GM10266 (cell line): ENCODE data around the gene RBM5.

Experiments used
- DNase-seq: peaks from one replicate; pipeline ENCODE4 v3.0.0; 2012; ENCODE audit errors: extremely low spot score
- CTCF ChIP-seq: IDR thresholded peaks from 2 replicates; pipeline ENCODE4 v1.5.1; 2012; ENCODE audit warnings: mild to moderate bottlenecking, low read depth; ENCODE audit not compliant: control insufficient read depth, insufficient read depth; ENCODE audit errors: missing control alignments

Gene RBM5

GRCh38 chr3:50125541-50126286, 37.0 kb downstream of the RBM5 start:
- TF ChIP-seq CTCF = no peak

GRCh38 chr3:50126287-50127211, 37.8 kb downstream of the RBM5 start:
- no peak for TF ChIP-seq CTCF
- no peak for DNase-seq

More at GRCh38 chr3:50125541-50126286, 37.0 kb downstream of the RBM5 start:
- DNase-seq = no peak

DNA sequence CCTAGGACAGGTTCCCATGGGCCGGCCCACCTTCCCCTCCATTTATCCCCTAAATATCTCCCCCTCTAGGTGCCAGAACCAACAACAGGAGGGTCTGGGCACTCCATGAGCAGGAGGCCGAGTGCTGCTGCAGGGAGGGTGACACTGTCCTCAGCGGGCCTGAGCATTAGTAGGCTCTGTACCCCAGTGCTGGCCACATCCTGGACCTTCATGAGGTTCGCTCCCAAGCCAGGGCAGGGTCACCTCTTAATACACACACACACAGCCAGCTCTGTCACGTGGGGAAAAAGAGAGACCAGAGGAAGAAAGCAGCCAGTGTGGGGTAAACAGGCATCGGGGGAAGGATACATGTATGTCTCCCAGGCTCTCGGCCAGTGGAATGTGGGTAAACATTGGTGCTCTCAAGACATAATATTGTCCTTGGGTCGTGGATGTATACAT, 38.6 kb downstream of the RBM5 start:
- DNase-seq = no peak
- no peak for TF ChIP-seq CTCF

- no peak for TF ChIP-seq CTCF
- no peak for DNase-seq
Observed at GRCh38 chr3:50128001-50128400, 39.3 kb downstream of the RBM5 start.

DNA sequence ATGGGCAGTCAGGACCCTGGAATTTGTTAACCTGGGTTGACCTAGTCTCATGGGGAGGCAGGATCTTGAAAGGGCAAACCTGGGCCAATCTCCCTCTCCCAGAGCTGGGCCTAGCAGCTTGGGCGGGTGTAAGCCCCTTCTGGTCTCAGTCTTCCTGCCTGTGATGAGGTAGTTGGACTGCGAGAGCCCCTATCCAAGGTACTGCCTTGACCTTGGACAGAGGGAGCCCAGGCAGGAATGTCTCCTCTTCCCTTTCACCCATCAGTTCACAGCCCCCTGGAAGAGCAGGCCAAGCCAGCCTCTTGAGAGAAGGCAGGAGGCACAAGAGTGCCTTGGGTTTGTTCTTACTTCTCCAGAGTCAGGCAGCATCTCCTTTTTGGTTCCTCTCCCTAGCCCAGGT, 41.7 kb downstream of the RBM5 start:
- TF ChIP-seq CTCF = no peak
- no peak for DNase-seq

DNA sequence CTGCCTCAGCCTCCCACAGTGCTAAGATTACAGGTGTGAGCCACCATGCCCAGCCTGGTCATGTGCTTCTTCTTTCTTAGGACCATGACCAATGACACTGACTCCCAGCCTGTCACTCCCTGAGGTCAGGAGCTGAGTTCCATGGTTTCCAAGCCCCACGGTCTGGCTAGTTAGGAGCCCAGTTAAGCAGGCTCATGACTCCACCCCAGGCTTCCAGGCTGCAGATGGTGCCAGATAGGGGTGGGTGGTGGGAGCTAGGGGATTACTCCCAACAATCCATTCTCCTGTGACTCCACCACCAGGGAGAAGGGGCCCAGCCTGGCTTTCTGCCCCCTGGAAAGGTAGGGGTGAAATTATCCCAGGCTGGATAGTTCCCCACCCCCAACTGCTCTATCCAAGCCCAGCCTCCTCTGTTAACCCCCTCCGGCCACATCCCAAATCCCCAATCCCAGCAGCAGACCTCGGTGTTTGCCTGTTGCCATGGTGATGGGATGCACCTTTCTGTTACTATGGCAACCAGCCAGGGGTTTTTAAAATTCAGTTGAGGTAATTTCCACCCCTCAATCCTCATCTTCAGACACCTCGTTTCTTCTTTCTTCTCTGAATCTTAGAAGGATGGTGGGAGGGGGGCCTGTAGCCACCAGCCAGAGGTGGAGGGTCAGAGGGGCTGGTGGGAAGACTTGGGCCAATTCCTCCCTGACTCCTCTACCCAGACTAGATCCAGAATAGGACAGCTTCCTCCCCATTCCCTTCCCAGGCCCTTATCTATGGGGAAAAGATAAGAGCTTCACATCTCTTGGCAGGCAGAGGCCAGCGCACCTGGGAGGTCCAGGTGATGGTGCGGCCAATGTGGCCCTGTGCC, 43.9 kb downstream of the RBM5 start:
- DNase-seq = no peak
- TF ChIP-seq CTCF = no peak

DNA sequence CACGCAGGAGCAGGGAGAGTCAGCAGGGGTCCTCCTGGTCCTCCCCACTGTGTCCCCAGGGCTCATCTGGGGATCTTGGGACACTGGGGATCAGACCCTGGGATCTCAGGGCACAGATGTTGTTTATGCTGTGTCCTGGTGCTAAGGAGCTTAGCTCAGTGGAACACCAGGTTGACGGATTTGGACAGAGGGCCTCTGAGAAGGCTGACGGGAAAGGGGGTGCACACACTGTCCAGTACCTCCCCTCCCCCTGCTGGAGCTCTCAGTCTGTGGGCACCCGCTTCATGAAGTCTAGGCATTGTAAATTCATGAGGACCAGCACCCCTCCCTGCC, 44.5 kb downstream of the RBM5 start:
- no peak for TF ChIP-seq CTCF
- DNase-seq = no peak
